ENCODE data around the gene PARP8.

The PARP8 gene

GRCh38 chr5:50873595-50874277 is 207.3 kb downstream of the PARP8 start:
- TF ChIP-seq CTCF (IDR thresholded peaks at IDR 0.05; ENCODE audit: low read depth, low read length, missing control alignments): no peak
- H3K4me3 ChIP-seq (ENCODE audit: low read depth, low read length): no peak overlapping the region
- DNase-seq (ENCODE audit: low read depth): no peak

GRCh38 chr5:50874306-50875001 is 208.0 kb downstream of the PARP8 start:
- no peak for TF ChIP-seq CTCF (IDR thresholded peaks at IDR 0.05; ENCODE audit: low read depth, low read length, missing control alignments)
- DNase-seq (ENCODE audit: low read depth): no peak
- H3K4me3 ChIP-seq (ENCODE audit: low read depth, low read length): no peak overlapping the region

GRCh38 chr5:50875002-50875344 is 208.5 kb downstream of the PARP8 start:
- DNase-seq (ENCODE audit: low read depth): no peak
- TF ChIP-seq CTCF (IDR thresholded peaks at IDR 0.05; ENCODE audit: low read depth, low read length, missing control alignments): no peak
- no peak overlapping the region for H3K4me3 ChIP-seq (ENCODE audit: low read depth, low read length)

GRCh38 chr5:50878470-50878869 is 212.0 kb downstream of the PARP8 start:
- H3K4me3 ChIP-seq (ENCODE audit: low read depth, low read length): no peak overlapping the region
- no peak for TF ChIP-seq CTCF (IDR thresholded peaks at IDR 0.05; ENCODE audit: low read depth, low read length, missing control alignments)
- DNase-seq (ENCODE audit: low read depth): no peak

GRCh38 chr5:50881407-50881806 is 215.0 kb downstream of the PARP8 start:
- H3K4me3 ChIP-seq (ENCODE audit: low read depth, low read length): no peak overlapping the region
- TF ChIP-seq CTCF (IDR thresholded peaks at IDR 0.05; ENCODE audit: low read depth, low read length, missing control alignments): no peak
- DNase-seq (ENCODE audit: low read depth): no peak

GRCh38 chr5:50886657-50887345 is 220.4 kb downstream of the PARP8 start:
- no peak overlapping the region for H3K4me3 ChIP-seq (ENCODE audit: low read depth, low read length)
- TF ChIP-seq CTCF (IDR thresholded peaks at IDR 0.05; ENCODE audit: low read depth, low read length, missing control alignments): no peak
- no peak for DNase-seq (ENCODE audit: low read depth)

Measured in GM12864 (cell line).